Mesenteric fat pad (tissue), 1 donor: ENCODE data around the gene DPYSL3. TPM values are rescaled to one million over a fixed set of nuclear protein-coding genes. Genes with fewer than 3 reads are reported as not detected.

Source experiments
- DNase-seq: peaks from one replicate; pipeline ENCODE4 v3.0.0-alpha.2; 2020; ENCODE audit warnings: low spot score
- total RNA-seq: library from RNA; stranded (reverse); fragmentation: NEBNext Ultra II Directional; extraction: Animal tissue kit (Norgen Biotek cat#: 25700); gene quantifications from one replicate; pipeline ENCODE4 v1.2.1, GENCODE V29; 2021
- donor health status: DM: yes; HTN: yes; CAD: no.

Gene DPYSL3
- total RNA-seq, 1 donor from 2014 or later, result 52.4 TPM

- no peak for DNase-seq
Observed at GRCh38 chr5:147515269-147515668, 5.4 kb upstream of the DPYSL3 start.

- no peak for DNase-seq
Observed at GRCh38 chr5:147512659-147513379, 3.0 kb upstream of the DPYSL3 start.

GRCh38 chr5:147510885-147511284 is 1.0 kb upstream of the DPYSL3 start:
- DNase-seq, result no peak

GRCh38 chr5:147509041-147509709 is 693 bp downstream of the DPYSL3 start:
- DNase-seq, result peak; percentile 90

- DNase-seq, result no peak
Observed at GRCh38 chr5:147508711-147509040, 1.2 kb downstream of the DPYSL3 start.

GRCh38 chr5:147507480-147508126 is 2.3 kb downstream of the DPYSL3 start:
- no peak for DNase-seq

GRCh38 chr5:147504535-147504934 is 5.3 kb downstream of the DPYSL3 start:
- no peak for DNase-seq

GRCh38 chr5:147504011-147504410 is 5.9 kb downstream of the DPYSL3 start:
- no peak for DNase-seq

- no peak for DNase-seq
Observed at GRCh38 chr5:147490989-147491388, 18.9 kb downstream of the DPYSL3 start.

GRCh38 chr5:147487031-147487750 is 22.7 kb downstream of the DPYSL3 start:
- DNase-seq, result no peak

GRCh38 chr5:147485814-147486213 is 24.1 kb downstream of the DPYSL3 start:
- DNase-seq, result no peak

GRCh38 chr5:147485046-147485445 is 24.8 kb downstream of the DPYSL3 start:
- no peak for DNase-seq

GRCh38 chr5:147484708-147485020 is 25.2 kb downstream of the DPYSL3 start:
- DNase-seq, result no peak

GRCh38 chr5:147483961-147484707 is 25.7 kb downstream of the DPYSL3 start:
- no peak for DNase-seq

- no peak for DNase-seq
Observed at GRCh38 chr5:147483188-147483790, 26.6 kb downstream of the DPYSL3 start.

GRCh38 chr5:147482706-147483180 is 27.1 kb downstream of the DPYSL3 start:
- DNase-seq, result no peak

GRCh38 chr5:147481874-147482705 is 27.8 kb downstream of the DPYSL3 start:
- no peak for DNase-seq

GRCh38 chr5:147481376-147481775 is 28.5 kb downstream of the DPYSL3 start:
- DNase-seq, result no peak

GRCh38 chr5:147479949-147480348 is 29.9 kb downstream of the DPYSL3 start:
- no peak for DNase-seq

- DNase-seq, result no peak
Observed at GRCh38 chr5:147479444-147479843, 30.4 kb downstream of the DPYSL3 start.
